Testis (tissue), 3 donors: ENCODE measurements around the gene KATNB1. TPM values are rescaled to one million over a fixed set of nuclear protein-coding genes. Genes with fewer than 3 reads are reported as not detected.

Source experiments
- DNase-seq: peaks from one replicate; pipeline ENCODE4 v3.0.0-alpha.2; 2019
- H3K27ac ChIP-seq, 2 donors: fragments of 200-600 bp; sonication (generic); one replicate each; pipeline ENCODE4 v1.5.1; 2019
- H3K27me3 ChIP-seq: fragments of 200-600 bp; sonication (generic); one replicate; pipeline ENCODE4 v1.5.1; 2019
- H3K36me3 ChIP-seq: fragments of 200-600 bp; sonication (generic); one replicate; pipeline ENCODE4 v1.5.1; 2017; ENCODE audit warnings: low read depth; ENCODE audit errors: missing control alignments
- H3K4me1 ChIP-seq: fragments of 200-600 bp; sonication (generic); one replicate; pipeline ENCODE4 v1.5.1; 2019
- H3K4me3 ChIP-seq, 2 donors: fragments of 200-600 bp; sonication (generic); one replicate each; pipeline ENCODE4 v1.5.1; 2017 to 2019
- H3K9me3 ChIP-seq: fragments of 200-600 bp; sonication (generic); one replicate; pipeline ENCODE4 v1.5.1; 2017
- POLR2A ChIP-seq: fragments of 450-650 bp; IDR thresholded peaks from one replicate; pipeline ENCODE4 v1.6.1; 2017; ENCODE audit warnings: antibody characterized with exemption, mild to moderate bottlenecking, moderate library complexity
- WGBS, 2 donors: methylation state at CpG; one replicate each; pipeline ENCODE4 v1.1.5; 2018; 5-methylcytosine and 5-hydroxymethylcytosine counted together
- intact Hi-C: fragments of 100-400 bp; cut with DNase I; formaldehyde crosslinking; loops from one replicate; pipeline ENCODE4 v1.15.1; 2023; ENCODE audit warnings: low total_unique reads
- polyA plus RNA-seq: library from polyadenylated mRNA; stranded (reverse); fragments of 350-450 nt; fragmentation: Illumina TruSeq; extraction: RNeasy Lipid Tissue Mini Kit (QIAGEN cat#74804); gene quantifications from one replicate; pipeline ENCODE4 v1.2.3, GENCODE V29; 2014; ENCODE audit warnings: low read depth, low replicate concordance; ENCODE audit not compliant: insufficient read depth
- total RNA-seq, 2 donors: library from RNA; depleted of rRNA; stranded (reverse); fragments of >200 nt; gene quantifications; one replicate each; pipeline ENCODE4 v1.2.3, GENCODE V29; 2016
- TF ChIP-seq, protein P1 (sequence below), 3 experiments: fragments of 450-650 bp in 2 of 3; fragments of 200-600 bp in 1 of 3; sonication (generic) in 1 of 3; IDR thresholded peaks; one replicate each; pipeline ENCODE4 v1.5.1; 2016 to 2019; ENCODE audit warnings: antibody characterized with exemption in 3 of 3, mild to moderate bottlenecking in 2 of 3, moderate library complexity in 1 of 3

KATNB1 gene
- total and polyA plus RNA-seq, 3 donors from 2014 or later = 52.7 to 105 (median 53.5) TPM

DNA sequence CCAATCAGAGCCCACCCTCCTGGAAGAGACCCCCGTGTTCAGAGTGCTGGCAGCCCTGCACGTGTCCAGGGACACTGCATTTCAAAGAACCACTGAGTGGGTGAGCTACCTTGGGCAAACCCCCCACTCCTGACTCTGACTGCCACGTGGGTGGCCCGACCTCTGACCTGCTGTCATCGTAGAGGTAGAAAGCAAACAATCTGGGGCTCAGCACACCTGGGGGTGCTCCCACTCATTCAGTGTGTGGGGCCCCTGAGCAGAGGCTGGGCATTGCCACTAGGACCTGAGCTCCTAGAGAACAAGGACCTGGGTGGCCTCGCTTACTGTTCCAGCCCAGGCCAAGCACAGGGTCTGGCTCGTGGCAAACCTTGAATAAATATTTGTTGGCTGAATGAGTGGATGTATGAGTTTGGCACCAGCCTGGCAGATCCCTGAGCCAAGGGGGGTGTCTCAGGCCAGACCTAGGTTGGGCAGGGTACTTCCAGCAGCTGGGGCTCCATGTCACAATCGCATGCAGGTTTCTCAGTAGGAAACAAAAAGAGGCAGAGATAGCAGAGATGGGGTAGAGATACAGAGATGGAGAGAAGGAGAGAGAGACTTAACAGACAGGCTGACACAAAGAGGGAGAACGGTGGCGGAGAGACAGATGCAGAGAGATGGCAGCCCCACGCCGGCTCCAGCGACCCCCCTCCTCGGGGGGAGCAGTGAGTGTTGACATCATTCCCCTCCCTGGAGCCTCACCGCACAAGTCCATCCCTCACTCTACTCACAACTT is 46.4 kb upstream of the KATNB1 start:
- no peak overlapping the region for H3K4me3 ChIP-seq
- no peaks in the 10 kb centered on the region for H3K27me3 ChIP-seq
- H3K27ac ChIP-seq = no peak overlapping the region
- H3K36me3 ChIP-seq = no peaks in the 10 kb centered on the region
- DNase-seq = no peak
- WGBS, 2 donors = 57 to 63% methylated on average over 13 to 15 of the region's 15 CpGs
- H3K9me3 ChIP-seq = no peaks in the 10 kb centered on the region
- no peaks in the 10 kb centered on the region for H3K4me1 ChIP-seq
- intact Hi-C loops = no loop called here
- no peak for TF ChIP-seq POLR2A
- TF ChIP-seq, protein P1, sequence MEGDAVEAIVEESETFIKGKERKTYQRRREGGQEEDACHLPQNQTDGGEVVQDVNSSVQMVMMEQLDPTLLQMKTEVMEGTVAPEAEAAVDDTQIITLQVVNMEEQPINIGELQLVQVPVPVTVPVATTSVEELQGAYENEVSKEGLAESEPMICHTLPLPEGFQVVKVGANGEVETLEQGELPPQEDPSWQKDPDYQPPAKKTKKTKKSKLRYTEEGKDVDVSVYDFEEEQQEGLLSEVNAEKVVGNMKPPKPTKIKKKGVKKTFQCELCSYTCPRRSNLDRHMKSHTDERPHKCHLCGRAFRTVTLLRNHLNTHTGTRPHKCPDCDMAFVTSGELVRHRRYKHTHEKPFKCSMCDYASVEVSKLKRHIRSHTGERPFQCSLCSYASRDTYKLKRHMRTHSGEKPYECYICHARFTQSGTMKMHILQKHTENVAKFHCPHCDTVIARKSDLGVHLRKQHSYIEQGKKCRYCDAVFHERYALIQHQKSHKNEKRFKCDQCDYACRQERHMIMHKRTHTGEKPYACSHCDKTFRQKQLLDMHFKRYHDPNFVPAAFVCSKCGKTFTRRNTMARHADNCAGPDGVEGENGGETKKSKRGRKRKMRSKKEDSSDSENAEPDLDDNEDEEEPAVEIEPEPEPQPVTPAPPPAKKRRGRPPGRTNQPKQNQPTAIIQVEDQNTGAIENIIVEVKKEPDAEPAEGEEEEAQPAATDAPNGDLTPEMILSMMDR (IDR thresholded peaks at IDR 0.05) = no peak

DNA sequence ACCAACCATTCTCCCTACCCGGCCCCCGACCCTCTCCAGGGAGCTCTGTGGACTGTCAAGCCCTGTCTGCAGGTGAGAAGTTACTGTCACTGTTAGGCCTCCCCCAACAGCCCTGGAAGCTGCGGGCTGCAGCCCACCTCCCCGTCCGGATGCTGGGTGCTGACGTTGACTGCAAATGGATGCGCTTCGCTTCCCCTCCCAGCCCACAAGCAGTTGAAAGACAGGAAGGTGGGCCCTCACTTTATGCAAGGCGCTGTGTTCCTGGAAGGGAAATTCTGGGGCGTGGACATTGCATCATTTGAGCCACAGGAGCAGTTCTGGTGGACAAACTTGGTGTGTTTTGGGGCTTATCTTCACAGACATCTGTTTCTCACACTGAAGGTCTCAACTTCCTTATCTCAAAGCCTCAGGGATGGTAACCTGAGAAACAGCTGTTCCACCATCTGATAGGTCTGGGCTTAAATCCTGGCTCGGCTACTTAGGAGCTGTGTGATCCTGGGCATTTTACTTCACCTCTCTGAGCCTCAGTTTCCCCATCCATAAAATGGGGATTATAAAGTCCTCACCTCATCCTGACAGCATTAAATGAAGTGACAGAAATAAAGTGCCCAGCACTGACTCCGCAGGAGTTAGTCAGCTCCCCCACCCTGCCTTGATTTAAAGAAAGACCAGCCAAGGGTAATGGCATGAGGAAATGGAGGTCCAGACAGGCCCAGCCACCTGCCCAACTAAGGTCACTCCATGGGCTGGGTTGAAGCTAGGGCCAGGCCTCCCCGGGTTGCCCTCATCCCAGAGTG is 45.6 kb upstream of the KATNB1 start:
- H3K4me1 ChIP-seq = no peaks in the 10 kb centered on the region
- no peaks in the 10 kb centered on the region for H3K36me3 ChIP-seq
- H3K27ac ChIP-seq = no peak overlapping the region
- H3K27me3 ChIP-seq = no peaks in the 10 kb centered on the region
- TF ChIP-seq, protein P1 (IDR thresholded peaks at IDR 0.05) = no peak
- no peak for TF ChIP-seq POLR2A
- no peaks in the 10 kb centered on the region for H3K9me3 ChIP-seq
- WGBS, 2 donors = 59 to 86% methylated on average over 13 of the region's 13 CpGs
- DNase-seq = no peak
- intact Hi-C loops = no loop called here
- H3K4me3 ChIP-seq = no peak overlapping the region

DNA sequence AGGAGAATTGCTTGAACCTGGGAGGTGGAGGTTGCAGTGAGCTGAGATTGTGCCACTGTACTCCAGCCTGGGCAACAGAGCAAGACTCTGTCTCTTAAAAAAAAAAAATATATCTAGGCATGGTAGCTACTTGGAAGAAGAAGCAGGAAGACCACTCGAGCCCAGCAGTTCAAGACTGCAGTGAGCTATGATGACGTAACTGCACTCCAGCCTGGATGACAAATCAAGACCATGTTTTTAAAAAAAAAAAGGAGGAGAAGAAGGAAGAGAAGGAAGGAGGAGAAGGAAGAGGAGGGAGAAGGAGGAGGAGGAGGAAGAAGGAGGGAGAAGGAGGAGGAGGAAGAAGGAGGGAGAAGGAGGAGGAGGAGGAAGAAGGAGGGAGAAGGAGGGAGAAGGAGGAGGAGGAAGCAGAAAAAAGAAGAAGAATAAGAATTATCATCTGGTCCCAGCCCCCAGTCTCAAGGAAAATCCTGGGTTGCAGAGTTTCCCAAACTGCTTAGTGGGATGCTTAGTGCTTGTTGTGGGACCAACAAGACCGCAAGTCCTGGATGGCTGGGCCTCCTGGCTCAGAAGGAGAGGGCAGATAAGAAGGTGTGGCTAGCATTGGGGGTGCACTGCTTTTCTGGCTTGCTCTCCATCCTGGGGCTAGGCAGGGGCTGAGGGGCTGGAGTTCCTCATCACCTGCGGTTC is 44.6 kb upstream of the KATNB1 start:
- WGBS, 2 donors = 57 to 83% methylated on average over 3 to 4 of the region's 4 CpGs
- TF ChIP-seq, protein P1 (IDR thresholded peaks at IDR 0.05) = no peak
- TF ChIP-seq POLR2A = no peak
- no peaks in the 10 kb centered on the region for H3K27me3 ChIP-seq
- no peak overlapping the region for H3K27ac ChIP-seq
- no peak for DNase-seq
- no peaks in the 10 kb centered on the region for H3K9me3 ChIP-seq
- H3K36me3 ChIP-seq = no peaks in the 10 kb centered on the region
- no peak overlapping the region for H3K4me3 ChIP-seq
- H3K4me1 ChIP-seq = no peaks in the 10 kb centered on the region
- intact Hi-C loops = no loop called here

DNA sequence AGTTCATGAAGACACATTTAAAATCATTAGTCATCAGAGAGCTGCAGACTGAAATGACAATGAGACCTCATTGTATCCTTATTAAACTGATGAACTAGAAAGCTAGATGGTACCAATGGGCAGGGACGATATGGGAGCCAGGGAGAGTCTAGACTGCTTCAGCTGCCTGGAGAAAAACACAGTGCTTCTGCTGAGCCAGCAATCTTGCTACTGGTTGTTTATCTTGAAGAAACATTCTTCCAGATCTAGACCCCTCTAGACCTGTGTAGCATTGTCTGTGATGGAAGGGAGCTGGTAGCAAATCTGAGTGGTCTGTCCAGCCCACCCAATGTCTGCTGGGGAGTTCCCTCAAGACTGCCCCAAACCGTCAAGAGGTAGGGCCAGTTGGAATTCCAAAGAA is 42.9 kb upstream of the KATNB1 start:
- WGBS, 2 donors = 70 to 80% methylated on average over 1 to 2 of the region's 2 CpGs
- Histone ChIP-seq H3K27ac (no peak overlapping the region), H3K4me3 (no peak overlapping the region), H3K9me3 (no peaks in the 10 kb centered on the region), H3K36me3 (no peaks in the 10 kb centered on the region), H3K27me3 (no peaks in the 10 kb centered on the region), H3K4me1 (no peaks in the 10 kb centered on the region)
- intact Hi-C loops = no loop called here
- no peak for DNase-seq
- TF ChIP-seq POLR2A = no peak
- TF ChIP-seq, protein P1 (IDR thresholded peaks at IDR 0.05) = no peak
